Neural cell (in vitro differentiated cells): ENCODE data around the gene CDK1.

Source experiments
- CTCF ChIP-seq: fragments of 450-650 bp; IDR thresholded peaks from 2 replicates; pipeline ENCODE4 v1.5.1; 2014; ENCODE audit warnings: antibody characterized with exemption, mild to moderate bottlenecking, moderate library complexity; ENCODE audit not compliant: poor library complexity, severe bottlenecking
- EP300 ChIP-seq: fragments of 450-650 bp; conservative IDR thresholded peaks from 2 replicates; pipeline ENCODE4 v1.6.1; 2014; ENCODE audit warnings: antibody characterized with exemption, mild to moderate bottlenecking, moderate library complexity; ENCODE audit not compliant: poor library complexity, severe bottlenecking
- EZH2 ChIP-seq: fragments of 200-600, 300-800 bp; shearing (Covaris generic), sonication (generic); IDR thresholded peaks from 2 replicates; pipeline ENCODE4 v1.6.1; 2014; ENCODE audit warnings: antibody characterized with exemption, low read length, borderline replicate concordance, mild to moderate bottlenecking; ENCODE audit not compliant: insufficient read depth, poor library complexity, severe bottlenecking
- MXI1 ChIP-seq: fragments of 450-650 bp; conservative IDR thresholded peaks from 2 replicates; pipeline ENCODE4 v1.6.1; 2014; ENCODE audit warnings: antibody characterized with exemption, mild to moderate bottlenecking; ENCODE audit not compliant: poor library complexity, severe bottlenecking
- POLR2AphosphoS5 ChIP-seq: IDR thresholded peaks from 2 replicates; pipeline ENCODE4 v1.6.1; 2012
- RAD21 ChIP-seq: fragments of 450-650 bp; conservative IDR thresholded peaks from 2 replicates; pipeline ENCODE4 v1.6.1; 2014; ENCODE audit warnings: antibody characterized with exemption, mild to moderate bottlenecking, moderate library complexity
- SMC3 ChIP-seq: fragments of 450-650 bp; conservative IDR thresholded peaks from 2 replicates; pipeline ENCODE4 v1.6.1; 2014; ENCODE audit warnings: antibody characterized with exemption, mild to moderate bottlenecking, moderate library complexity; ENCODE audit not compliant: poor library complexity
- TAF1 ChIP-seq: IDR thresholded peaks from 2 replicates; pipeline ENCODE4 v1.6.1; 2012; ENCODE audit warnings: low read depth

GRCh38 chr10:60735244-60735643, 43.0 kb upstream of the CDK1 start:
- TF ChIP-seq CTCF: no peak
- TF ChIP-seq EZH2: no peak
- no peak for TF ChIP-seq TAF1
- TF ChIP-seq SMC3: no peak
- TF ChIP-seq RAD21: no peak
- no peak for TF ChIP-seq MXI1
- TF ChIP-seq POLR2AphosphoS5: no peak
- TF ChIP-seq EP300: no peak
